MCF 10A (cell line): ENCODE data around the gene FAM3C. TPM values are rescaled to one million over a fixed set of nuclear protein-coding genes. Genes with fewer than 3 reads are reported as not detected.
"Not testable (repeated sequence)": the region's sequence is repeated elsewhere in the genome, so short reads cannot be mapped to it uniquely, and the experiment has no call there.

Source experiments
- BruUV-seq: library from RNA; stranded (reverse); fragments of 400-500 nt; replicated peaks from 2 replicates; lab custom pipeline; 2021; lab: Mats Ljungman, UMichigan
- CTCF ChIA-PET: fragments of 300-600 bp; sonication (Branson Sonifier 250); formaldehyde crosslinking; extraction: SDS; loops from one replicate; lab custom pipeline; 2021; ENCODE audit warnings: antibody characterized with exemption, inconsistent platforms; lab: Yijun Ruan, JAX
- POLR2A ChIA-PET: fragments of 300-600, 350-650 bp; sonication (Branson Sonifier 250); formaldehyde crosslinking; extraction: SDS; loops from one replicate; lab custom pipeline; 2020; ENCODE audit warnings: antibody characterized with exemption, inconsistent platforms; lab: Yijun Ruan, JAX
- DNase-seq: peaks from one replicate; pipeline ENCODE4 v3.0.0-alpha.2; 2018; ENCODE audit not compliant: unreplicated experiment
- H3K27ac Mint-ChIP-seq: one replicate; pipeline ENCODE4 v1.8.0; 2022; ENCODE audit warnings: mild to moderate bottlenecking, low read depth, mixed read lengths; ENCODE audit not compliant: unreplicated experiment
- H3K27me3 Mint-ChIP-seq: one replicate; pipeline ENCODE4 v1.8.0; 2022; ENCODE audit warnings: mixed read lengths; ENCODE audit not compliant: insufficient read depth, unreplicated experiment
- H3K36me3 Mint-ChIP-seq: one replicate; pipeline ENCODE4 v1.8.0; 2022; ENCODE audit warnings: mild to moderate bottlenecking, moderate library complexity, mixed read lengths; ENCODE audit not compliant: insufficient read depth, unreplicated experiment
- H3K4me1 Mint-ChIP-seq: one replicate; pipeline ENCODE4 v1.8.0; 2022; ENCODE audit warnings: mixed read lengths; ENCODE audit not compliant: insufficient read depth, unreplicated experiment
- H3K4me3 Mint-ChIP-seq: one replicate; pipeline ENCODE4 v1.8.0; 2022; ENCODE audit warnings: mild to moderate bottlenecking, moderate library complexity, mixed read lengths; ENCODE audit not compliant: unreplicated experiment
- H3K9me3 Mint-ChIP-seq: one replicate; pipeline ENCODE4 v1.8.0; 2022; ENCODE audit warnings: mixed read lengths; ENCODE audit not compliant: unreplicated experiment
- intact Hi-C: fragments of 100-400 bp; cut with micrococcal nuclease; formaldehyde crosslinking; loops from 2 replicates; pipeline ENCODE4 v1.14.1; 2022
- total RNA-seq: library from RNA; stranded (reverse); gene quantifications from 2 replicates; pipeline ENCODE4 v1.2.3, GENCODE V29; 2022
- TF ChIP-seq, protein P1 (sequence below): fragments of 200-600 bp; IDR thresholded peaks from one replicate; pipeline ENCODE4 v1.8.0; 2022; ENCODE audit warnings: antibody characterized with exemption, mild to moderate bottlenecking; ENCODE audit not compliant: unreplicated experiment

FAM3C gene
- total RNA-seq, 1 experiment from 2014 or later = 56.5 TPM

GRCh38 chr7:121437470-121437869 lies 41.4 kb upstream of the FAM3C start:
- no peaks in the 10 kb centered on the region for H3K9me3 Mint-ChIP-seq
- ChIA-PET CTCF (no interaction called here), POLR2A (no interaction called here)
- H3K4me1 Mint-ChIP-seq = no peaks in the 10 kb centered on the region
- H3K27me3 Mint-ChIP-seq = no peaks in the 10 kb centered on the region
- H3K36me3 Mint-ChIP-seq = no peaks in the 10 kb centered on the region
- intact Hi-C loops = no loop called here
- no peak overlapping the region for H3K4me3 Mint-ChIP-seq
- TF ChIP-seq, protein P1, sequence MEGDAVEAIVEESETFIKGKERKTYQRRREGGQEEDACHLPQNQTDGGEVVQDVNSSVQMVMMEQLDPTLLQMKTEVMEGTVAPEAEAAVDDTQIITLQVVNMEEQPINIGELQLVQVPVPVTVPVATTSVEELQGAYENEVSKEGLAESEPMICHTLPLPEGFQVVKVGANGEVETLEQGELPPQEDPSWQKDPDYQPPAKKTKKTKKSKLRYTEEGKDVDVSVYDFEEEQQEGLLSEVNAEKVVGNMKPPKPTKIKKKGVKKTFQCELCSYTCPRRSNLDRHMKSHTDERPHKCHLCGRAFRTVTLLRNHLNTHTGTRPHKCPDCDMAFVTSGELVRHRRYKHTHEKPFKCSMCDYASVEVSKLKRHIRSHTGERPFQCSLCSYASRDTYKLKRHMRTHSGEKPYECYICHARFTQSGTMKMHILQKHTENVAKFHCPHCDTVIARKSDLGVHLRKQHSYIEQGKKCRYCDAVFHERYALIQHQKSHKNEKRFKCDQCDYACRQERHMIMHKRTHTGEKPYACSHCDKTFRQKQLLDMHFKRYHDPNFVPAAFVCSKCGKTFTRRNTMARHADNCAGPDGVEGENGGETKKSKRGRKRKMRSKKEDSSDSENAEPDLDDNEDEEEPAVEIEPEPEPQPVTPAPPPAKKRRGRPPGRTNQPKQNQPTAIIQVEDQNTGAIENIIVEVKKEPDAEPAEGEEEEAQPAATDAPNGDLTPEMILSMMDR = no peak
- BruUV-seq = no TSS peak
- H3K27ac Mint-ChIP-seq = no peak overlapping the region
- DNase-seq = no peak

- no peak for DNase-seq
- ChIA-PET CTCF (no interaction called here), POLR2A (interaction anchor here (0.6 kb wide), 1 partner anchor 21 kb away, joined by 3 read pairs; no protein-coding TSS in a partner anchor)
- no peaks in the 10 kb centered on the region for H3K36me3 Mint-ChIP-seq
- intact Hi-C loops = no loop called here
- TF ChIP-seq, protein P1 = no peak
- no peak overlapping the region for H3K4me3 Mint-ChIP-seq
- no peaks in the 10 kb centered on the region for H3K4me1 Mint-ChIP-seq
- no peak overlapping the region for H3K27ac Mint-ChIP-seq
- no TSS peak for BruUV-seq
- H3K27me3 Mint-ChIP-seq = no peaks in the 10 kb centered on the region
- H3K9me3 Mint-ChIP-seq = no peaks in the 10 kb centered on the region
These were observed 40.6 kb upstream of the FAM3C start for GRCh38 chr7:121436688-121437087.

- no peak for DNase-seq
- Mint-ChIP-seq H3K27me3 (no peaks in the 10 kb centered on the region), H3K4me3 (no peak overlapping the region), H3K9me3 (no peaks in the 10 kb centered on the region), H3K27ac (no peak overlapping the region), H3K36me3 (no peaks in the 10 kb centered on the region), H3K4me1 (no peaks in the 10 kb centered on the region)
- TF ChIP-seq, protein P1 = no peak
- intact Hi-C loops = no loop called here
- ChIA-PET POLR2A (interaction anchor here (0.6 kb wide), 1 partner anchor 22 kb away, joined by 3 read pairs; no protein-coding TSS in a partner anchor), CTCF (no interaction called here)
- BruUV-seq = no TSS peak
These were observed 40.0 kb upstream of the FAM3C start for GRCh38 chr7:121436136-121436535.

GRCh38 chr7:121433775-121434174 lies 37.7 kb upstream of the FAM3C start:
- CTCF ChIA-PET = interaction anchor here (0.6 kb wide), 1 partner anchor 108 kb away, joined by 3 read pairs; no protein-coding TSS in a partner anchor
- Mint-ChIP-seq H3K27ac (no peak overlapping the region), H3K9me3 (no peaks in the 10 kb centered on the region), H3K27me3 (no peaks in the 10 kb centered on the region), H3K36me3 (no peaks in the 10 kb centered on the region), H3K4me3 (no peak overlapping the region), H3K4me1 (no peaks in the 10 kb centered on the region)
- BruUV-seq = no TSS peak
- TF ChIP-seq, protein P1 = no peak
- intact Hi-C loops = no loop called here
- DNase-seq = no peak
- POLR2A ChIA-PET = no interaction called here

DNA sequence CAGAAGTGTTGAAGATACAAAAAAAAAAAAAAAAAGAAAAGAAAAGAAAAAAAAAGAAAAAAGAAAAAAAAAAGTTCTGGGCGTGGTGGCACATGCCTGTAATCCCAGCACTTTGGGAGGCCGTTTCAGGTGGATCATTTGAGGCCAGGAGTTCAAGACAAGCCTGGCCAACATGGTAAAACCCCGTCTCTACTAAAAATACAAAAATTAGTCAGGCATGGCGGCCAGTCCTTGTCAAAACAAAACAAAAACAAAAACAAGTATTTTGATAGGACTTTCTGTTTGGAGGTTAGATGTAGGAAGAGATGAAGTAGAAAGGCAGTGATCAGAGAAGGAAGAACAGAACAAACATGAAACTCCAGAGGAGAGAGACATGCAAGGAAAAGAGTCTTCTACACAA lies 36.4 kb upstream of the FAM3C start:
- DNase-seq, BruUV-seq, H3K27me3 Mint-ChIP-seq, H3K9me3 Mint-ChIP-seq, H3K4me1 Mint-ChIP-seq, CTCF ChIA-PET, H3K4me3 Mint-ChIP-seq, H3K36me3 Mint-ChIP-seq, intact Hi-C loops, H3K27ac Mint-ChIP-seq, POLR2A ChIA-PET: not testable (repeated sequence)
